ENCODE data around the gene GRPEL2. TPM values are rescaled to one million over a fixed set of nuclear protein-coding genes. Genes with fewer than 3 reads are reported as not detected.
A peak's percentile ranks its signal among the peaks of the same experiment; 100 is the strongest.

GRPEL2 gene
- total RNA-seq, 1 donor from 2014 or later = 43.7 TPM

DNA sequence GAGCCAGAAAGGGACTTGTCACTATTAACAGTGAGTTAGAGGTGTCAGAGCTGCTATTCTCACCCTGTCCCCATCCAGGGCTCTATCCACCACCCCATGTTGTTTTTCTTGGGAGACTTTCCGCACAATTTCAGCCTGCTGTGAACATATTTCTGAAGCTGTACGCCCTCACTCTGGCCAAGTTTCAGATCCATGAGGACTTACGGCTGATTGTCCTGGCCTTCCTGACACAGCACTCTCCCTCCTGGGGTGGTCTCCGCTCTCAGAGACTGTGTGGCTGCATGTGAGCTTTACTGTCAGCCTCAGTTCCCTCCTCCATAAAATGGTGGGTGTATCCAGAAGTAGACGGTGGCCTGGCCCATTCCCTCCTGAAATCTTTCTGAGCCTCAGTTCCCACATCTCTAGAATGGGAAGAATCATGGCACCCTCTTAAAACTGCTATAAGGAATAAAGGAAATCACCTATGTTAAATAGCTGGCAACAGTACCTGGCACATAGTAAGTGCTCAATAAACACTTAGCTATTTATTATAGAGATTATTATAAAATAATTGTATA is 34.6 kb downstream of the GRPEL2 start:
- Histone ChIP-seq H3K4me3 (ENCODE audit: low read depth, low read length) (no peak overlapping the region), H3K36me3 (ENCODE audit: control insufficient read depth, insufficient read depth, low read length) (no peaks in the 10 kb centered on the region), H3K27me3 (ENCODE audit: control insufficient read depth, insufficient read depth, low read length) (no peaks in the 10 kb centered on the region)
- FAIRE-seq (no peak), DNase-seq (ENCODE audit: low read depth) (no peak)
- TF ChIP-seq, protein P1, sequence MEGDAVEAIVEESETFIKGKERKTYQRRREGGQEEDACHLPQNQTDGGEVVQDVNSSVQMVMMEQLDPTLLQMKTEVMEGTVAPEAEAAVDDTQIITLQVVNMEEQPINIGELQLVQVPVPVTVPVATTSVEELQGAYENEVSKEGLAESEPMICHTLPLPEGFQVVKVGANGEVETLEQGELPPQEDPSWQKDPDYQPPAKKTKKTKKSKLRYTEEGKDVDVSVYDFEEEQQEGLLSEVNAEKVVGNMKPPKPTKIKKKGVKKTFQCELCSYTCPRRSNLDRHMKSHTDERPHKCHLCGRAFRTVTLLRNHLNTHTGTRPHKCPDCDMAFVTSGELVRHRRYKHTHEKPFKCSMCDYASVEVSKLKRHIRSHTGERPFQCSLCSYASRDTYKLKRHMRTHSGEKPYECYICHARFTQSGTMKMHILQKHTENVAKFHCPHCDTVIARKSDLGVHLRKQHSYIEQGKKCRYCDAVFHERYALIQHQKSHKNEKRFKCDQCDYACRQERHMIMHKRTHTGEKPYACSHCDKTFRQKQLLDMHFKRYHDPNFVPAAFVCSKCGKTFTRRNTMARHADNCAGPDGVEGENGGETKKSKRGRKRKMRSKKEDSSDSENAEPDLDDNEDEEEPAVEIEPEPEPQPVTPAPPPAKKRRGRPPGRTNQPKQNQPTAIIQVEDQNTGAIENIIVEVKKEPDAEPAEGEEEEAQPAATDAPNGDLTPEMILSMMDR (IDR thresholded peaks at IDR 0.05; ENCODE audit: insufficient read depth, low read length, severe bottlenecking) = no peak

GRCh38 chr5:149380466-149381121 is 35.3 kb downstream of the GRPEL2 start:
- no peaks in the 10 kb centered on the region for H3K27me3 ChIP-seq (ENCODE audit: control insufficient read depth, insufficient read depth, low read length)
- FAIRE-seq (no peak), DNase-seq (ENCODE audit: low read depth) (no peak)
- H3K36me3 ChIP-seq (ENCODE audit: control insufficient read depth, insufficient read depth, low read length) = no peaks in the 10 kb centered on the region
- no peak overlapping the region for H3K4me3 ChIP-seq (ENCODE audit: low read depth, low read length)
- TF ChIP-seq, protein P1 (IDR thresholded peaks at IDR 0.05; ENCODE audit: insufficient read depth, low read length, severe bottlenecking) = no peak

DNA sequence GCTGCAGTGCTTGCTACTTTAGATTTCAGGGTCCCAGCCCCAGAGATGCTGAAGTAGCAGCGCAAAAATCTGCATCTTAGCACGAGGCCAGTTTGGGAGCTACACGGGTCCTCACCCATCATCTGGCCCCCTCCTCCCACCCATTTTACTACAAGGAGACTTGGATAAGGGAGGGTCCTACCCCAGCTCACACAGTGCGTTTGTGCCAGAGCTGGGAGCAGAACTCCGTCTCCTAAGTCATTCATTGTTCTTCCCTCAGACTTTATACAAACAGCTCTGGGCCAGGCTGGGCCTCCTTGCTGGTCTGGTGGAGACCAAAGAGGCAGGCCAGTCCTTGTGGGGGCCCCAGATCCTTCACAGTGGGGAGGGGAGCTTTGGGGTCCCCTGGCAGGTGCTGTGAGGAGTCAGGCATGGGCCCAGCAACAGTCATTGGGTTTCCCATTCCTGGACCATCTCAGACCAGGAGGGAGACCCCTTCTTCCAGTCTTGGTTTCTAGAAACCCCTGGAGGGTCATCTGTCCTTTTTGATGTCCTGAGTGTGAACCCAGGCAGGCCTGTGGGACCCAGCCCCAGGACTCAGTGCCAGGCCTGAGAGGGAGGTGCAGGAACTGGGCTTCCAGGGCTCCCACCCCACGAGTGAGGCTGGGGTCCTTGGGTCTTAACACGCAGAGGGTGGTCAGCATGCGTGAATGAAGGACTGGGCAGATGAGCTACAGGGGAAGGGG is 36.1 kb downstream of the GRPEL2 start:
- Histone ChIP-seq H3K4me3 (ENCODE audit: low read depth, low read length) (no peak overlapping the region), H3K27me3 (ENCODE audit: control insufficient read depth, insufficient read depth, low read length) (no peaks in the 10 kb centered on the region), H3K36me3 (ENCODE audit: control insufficient read depth, insufficient read depth, low read length) (no peaks in the 10 kb centered on the region)
- TF ChIP-seq, protein P1 (IDR thresholded peaks at IDR 0.05; ENCODE audit: insufficient read depth, low read length, severe bottlenecking) = no peak
- no peak for DNase-seq (ENCODE audit: low read depth)
- FAIRE-seq = no peak

GRCh38 chr5:149381986-149382338 is 36.7 kb downstream of the GRPEL2 start:
- peak; percentile 31 for DNase-seq (ENCODE audit: low read depth)
- Histone ChIP-seq H3K4me3 (ENCODE audit: low read depth, low read length) (no peak overlapping the region), H3K27me3 (ENCODE audit: control insufficient read depth, insufficient read depth, low read length) (no peaks in the 10 kb centered on the region), H3K36me3 (ENCODE audit: control insufficient read depth, insufficient read depth, low read length) (no peaks in the 10 kb centered on the region)
- TF ChIP-seq, protein P1 (IDR thresholded peaks at IDR 0.05; ENCODE audit: insufficient read depth, low read length, severe bottlenecking) = peak; percentile 99
- FAIRE-seq = no peak

DNA sequence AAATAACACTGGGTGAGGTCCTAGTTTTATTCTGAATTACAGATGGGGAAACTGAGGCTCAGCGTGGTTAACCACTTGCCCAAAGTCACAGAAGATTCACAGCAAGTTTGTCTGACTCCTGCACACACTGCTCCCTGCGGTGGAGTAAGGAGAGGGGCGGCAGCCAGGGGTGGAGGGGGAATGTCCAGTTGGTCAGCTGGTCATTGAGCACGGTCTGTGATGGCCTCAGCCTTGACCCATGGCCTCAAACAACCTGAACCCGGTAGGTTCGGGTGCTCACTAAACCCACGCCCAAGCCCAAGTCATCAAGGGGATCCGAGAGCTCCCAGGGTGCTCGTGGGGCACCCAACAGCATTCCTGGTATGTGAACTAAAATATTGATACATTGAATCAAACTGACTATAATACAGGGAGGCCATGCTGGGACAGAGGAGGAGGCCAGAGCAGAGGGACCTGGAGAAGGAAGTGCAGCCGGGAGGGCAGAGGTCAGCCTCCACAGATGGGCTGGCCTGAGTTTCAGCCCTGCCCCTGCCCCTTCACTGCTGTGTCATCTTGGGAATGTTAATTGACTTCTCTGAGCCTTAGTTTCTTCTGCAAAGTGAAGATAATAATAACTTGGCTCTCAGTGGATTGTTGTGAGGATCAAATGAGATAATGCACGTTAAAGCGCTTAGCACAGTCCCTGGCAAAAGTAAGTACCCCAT is 37.4 kb downstream of the GRPEL2 start:
- TF ChIP-seq, protein P1 (IDR thresholded peaks at IDR 0.05; ENCODE audit: insufficient read depth, low read length, severe bottlenecking) = no peak

More for the DNA sequence above, 37.4 kb downstream of the GRPEL2 start:
- Histone ChIP-seq H3K4me3 (ENCODE audit: low read depth, low read length) (no peak overlapping the region), H3K36me3 (ENCODE audit: control insufficient read depth, insufficient read depth, low read length) (no peaks in the 10 kb centered on the region), H3K27me3 (ENCODE audit: control insufficient read depth, insufficient read depth, low read length) (no peaks in the 10 kb centered on the region)
- no peak for DNase-seq (ENCODE audit: low read depth)
- FAIRE-seq = no peak

Measured in bronchial epithelial cell (primary cell).